T-cell (primary cell): ENCODE data around the gene KRT8. TPM values are rescaled to one million over a fixed set of nuclear protein-coding genes. Genes with fewer than 3 reads are reported as not detected.

ENCODE experiments used
- ATAC-seq, 4 experiments: fragments of 200-7000 bp in 3 of 4; fragments of 150-1000 bp in 1 of 4; cut with Tn5 transposase; replicated peaks in 1 of 4; 1 replicate in 3 of 4; 2 replicates in 1 of 4; pipeline ENCODE4 v1.10.0; 2021; ENCODE audit warnings: moderate library complexity in 3 of 4, mild to moderate bottlenecking in 2 of 4, moderate number of reproducible peaks in 1 of 4
- CTCF ChIA-PET, 2 donors: fragments of 300-600 bp; sonication (Branson Sonifier 250); formaldehyde crosslinking; loops; one replicate each; lab custom pipeline; 2022; ENCODE audit warnings: antibody characterized with exemption in 2 of 2; lab: Charles Lee
- POLR2A ChIA-PET, 2 donors: fragments of 300-600 bp; sonication (Branson Sonifier 250); formaldehyde crosslinking; loops; one replicate each; lab custom pipeline; 2022; ENCODE audit warnings: antibody characterized with exemption in 2 of 2; lab: Charles Lee
- DNase-seq, 35 experiments: peaks; one replicate each; pipeline versions ENCODE4 v3.0.0 to v3.0.0-alpha.2; 2013 to 2023
- H3K27ac ChIP-seq: one replicate; pipeline ENCODE4 v1.5.1; 2013; ENCODE audit warnings: low read length
- H3K27me3 ChIP-seq, 2 experiments: replicated peaks in 1 of 2; 1 replicate in 1 of 2; 2 replicates in 1 of 2; pipeline versions ENCODE4 v1.6.1 to v1.7.0; 2013; ENCODE audit warnings: low read length in 1 of 2, mixed read lengths in 1 of 2; ENCODE audit not compliant: control insufficient read depth in 2 of 2, insufficient read depth in 2 of 2; ENCODE audit errors: extremely low read depth in 1 of 2
- H3K36me3 ChIP-seq, 2 donors: 1 replicate in 1 of 2; 2 replicates in 1 of 2; pipeline versions ENCODE4 v1.6.1 to v1.7.0; 2013; ENCODE audit warnings: low read length in 1 of 2; ENCODE audit not compliant: control insufficient read depth in 2 of 2, insufficient read depth in 1 of 2; ENCODE audit errors: extremely low read depth in 1 of 2
- H3K4me1 ChIP-seq, 2 experiments: 1 replicate in 1 of 2; 2 replicates in 1 of 2; pipeline versions ENCODE4 v1.6.1 to v1.7.0; 2013; ENCODE audit warnings: low read length in 2 of 2, mixed read lengths in 1 of 2; ENCODE audit not compliant: insufficient read depth in 2 of 2, control insufficient read depth in 1 of 2; ENCODE audit errors: extremely low read depth in 1 of 2
- H3K4me3 ChIP-seq, 2 donors: 1 replicate in 1 of 2; 2 replicates in 1 of 2; pipeline versions ENCODE4 v1.5.1 to v1.7.0; 2013; ENCODE audit warnings: mild to moderate bottlenecking in 2 of 2, low read length in 1 of 2, moderate library complexity in 1 of 2; ENCODE audit not compliant: control insufficient read depth in 1 of 2; ENCODE audit errors: extremely low read depth in 1 of 2
- H3K9me3 ChIP-seq: 2 replicates; pipeline ENCODE4 v1.7.0; 2013
- H3K27ac Mint-ChIP-seq, 2 donors: one replicate each; pipeline ENCODE4 v1.8.0; 2020 to 2021; ENCODE audit warnings: mild to moderate bottlenecking in 2 of 2, mixed read lengths in 2 of 2
- H3K27me3 Mint-ChIP-seq, 2 donors: one replicate each; pipeline ENCODE4 v1.8.0; 2021 to 2022; ENCODE audit warnings: mixed read lengths in 2 of 2
- H3K36me3 Mint-ChIP-seq: one replicate; pipeline ENCODE4 v1.8.0; 2021; ENCODE audit warnings: mixed read lengths
- H3K4me1 Mint-ChIP-seq, 3 donors: one replicate each; pipeline ENCODE4 v1.8.0; 2020 to 2022; ENCODE audit warnings: mixed read lengths in 3 of 3, mild to moderate bottlenecking in 1 of 3
- H3K4me3 Mint-ChIP-seq, 3 donors: one replicate each; pipeline ENCODE4 v1.8.0; 2020 to 2022; ENCODE audit warnings: mild to moderate bottlenecking in 3 of 3, mixed read lengths in 3 of 3, moderate library complexity in 3 of 3
- H3K9me3 Mint-ChIP-seq, 3 donors: one replicate each; pipeline ENCODE4 v1.8.0; 2020 to 2022; ENCODE audit warnings: mixed read lengths in 3 of 3
- WGBS: methylation state at CpG from one replicate; pipeline ENCODE4 v1.1.5; 2013; ENCODE audit warnings: missing lambda C conversion rate; ENCODE audit not compliant: insufficient coverage; 5-methylcytosine and 5-hydroxymethylcytosine counted together
- total RNA-seq, 35 experiments: library from RNA in 6 of 35; stranded (reverse) in 6 of 35; fragments of 120-200 nt in 1 of 35; gene quantifications; one replicate each; pipeline versions ENCODE4 v1.2.1 to v1.2.4 and lab custom pipeline; 2013 to 2026

KRT8 gene
- total RNA-seq, 5 donors from 2014 or later (not counting 1 experiment from before 2014, with no cell fraction given) = 0.42 to 13.3 (median 8.0) TPM

- no peak for ATAC-seq
- Mint-ChIP-seq H3K4me3 (no peak overlapping the region), H3K27me3 (peaks cover 4 to 7% of the 10 kb centered on the region in 2 donors), H3K27ac (no peak overlapping the region), H3K36me3 (no peaks in the 10 kb centered on the region), H3K9me3 (no peaks in the 10 kb centered on the region), H3K4me1 (peaks cover 0 to 1% (median 0%) of the 10 kb centered on the region in 3 donors)
- H3K27ac ChIP-seq = no peak overlapping the region
- no peak for DNase-seq
- no peaks in the 10 kb centered on the region for H3K9me3 ChIP-seq
- no peaks in the 10 kb centered on the region for H3K36me3 ChIP-seq
- H3K4me1 ChIP-seq = no peaks in the 10 kb centered on the region
- WGBS = 76% methylated on average over 8 of the region's 9 CpGs
- ChIA-PET CTCF (no interaction called here), POLR2A (interaction anchor here in 1 of 2 donors (0.6 kb wide), 1 partner anchor 17 kb away, joined by 3 read pairs; no protein-coding TSS in a partner anchor)
- H3K4me3 ChIP-seq = no peak overlapping the region
- H3K27me3 ChIP-seq = peaks cover 0 to 18% of the 10 kb centered on the region in 2 experiments
Measured at GRCh38 chr12:52913431-52913821, 8.6 kb upstream of the KRT8 start.

DNA sequence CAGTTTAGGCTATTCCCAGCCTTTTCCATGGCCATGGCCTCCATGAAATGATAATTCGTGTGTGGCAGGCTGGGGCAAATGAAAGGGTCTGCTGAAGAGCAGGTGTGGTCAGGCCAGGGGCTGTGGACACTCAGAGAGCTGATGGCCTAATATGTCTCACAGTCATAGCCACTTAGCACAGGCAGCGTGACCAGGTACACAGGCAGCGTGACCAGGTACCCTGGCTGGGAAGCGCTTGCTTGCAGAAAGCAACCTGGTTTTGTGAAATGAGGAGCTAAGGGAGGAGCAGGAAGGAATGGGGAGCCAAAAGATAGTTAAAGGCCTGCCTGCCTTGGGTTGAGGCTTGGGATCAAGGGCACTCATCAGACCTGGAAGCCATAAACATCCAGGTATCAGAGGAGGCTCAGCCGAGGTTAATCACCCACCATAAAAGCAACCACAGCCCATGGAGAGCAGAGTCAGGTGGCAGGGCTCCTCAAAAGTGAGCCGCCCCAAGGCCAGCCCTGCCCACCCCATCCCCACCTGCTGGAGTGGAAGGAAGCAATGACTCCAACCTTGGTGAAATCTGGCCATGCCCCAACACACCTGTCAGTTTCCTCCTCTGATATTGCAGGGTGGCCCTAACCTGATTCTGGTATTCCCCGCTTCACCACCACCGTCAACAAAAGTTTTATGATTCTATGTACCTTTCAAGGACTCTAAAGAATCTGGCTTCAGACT, 8.0 kb upstream of the KRT8 start:
- H3K36me3 Mint-ChIP-seq = no peaks in the 10 kb centered on the region
- no peaks in the 10 kb centered on the region for H3K4me1 ChIP-seq

GRCh38 chr12:52910248-52910883, 5.5 kb upstream of the KRT8 start:
- Histone ChIP-seq H3K4me3 (no peak overlapping the region), H3K27me3 (peaks cover 0 to 11% of the 10 kb centered on the region in 2 experiments), H3K36me3 (no peaks in the 10 kb centered on the region), H3K27ac (no peak overlapping the region), H3K9me3 (no peaks in the 10 kb centered on the region), H3K4me1 (no peaks in the 10 kb centered on the region)
- Mint-ChIP-seq H3K27ac (no peak overlapping the region), H3K36me3 (no peaks in the 10 kb centered on the region), H3K27me3 (peaks cover 3 to 4% of the 10 kb centered on the region in 2 donors), H3K9me3 (no peaks in the 10 kb centered on the region), H3K4me1 (peaks cover 0 to 1% (median 0%) of the 10 kb centered on the region in 3 donors), H3K4me3 (no peak overlapping the region)
- CTCF ChIA-PET = interaction anchor here in 1 of 2 donors (0.5 kb wide), 2 partner anchors 29 to 52 kb away, joined by 4 read pairs; no protein-coding TSS in a partner anchor
- no peak for ATAC-seq
- POLR2A ChIA-PET = no interaction called here
- no peak for DNase-seq
- WGBS = 90% methylated on average over 2 of the region's 10 CpGs

More for the DNA sequence above, 8.0 kb upstream of the KRT8 start:
- H3K27ac ChIP-seq = no peak overlapping the region
- H3K27me3 Mint-ChIP-seq = peaks cover 4 to 7% of the 10 kb centered on the region in 2 donors
- DNase-seq (no peak), ATAC-seq (no peak)
- no peaks in the 10 kb centered on the region for H3K36me3 ChIP-seq
- no peaks in the 10 kb centered on the region for H3K9me3 Mint-ChIP-seq
- ChIA-PET CTCF (no interaction called here), POLR2A (interaction anchor here in 1 of 2 donors (0.6 kb wide), 1 partner anchor 18 kb away, joined by 3 read pairs; no protein-coding TSS in a partner anchor)
- H3K4me3 Mint-ChIP-seq = no peak overlapping the region
- H3K27me3 ChIP-seq = peaks cover 0 to 15% of the 10 kb centered on the region in 2 experiments
- H3K9me3 ChIP-seq = no peaks in the 10 kb centered on the region
- 90% methylated on average over 2 of the region's 8 CpGs for WGBS
- H3K4me3 ChIP-seq = no peak overlapping the region
- peaks cover 0 to 1% (median 0%) of the 10 kb centered on the region in 3 donors for H3K4me1 Mint-ChIP-seq
- no peak overlapping the region for H3K27ac Mint-ChIP-seq

DNA sequence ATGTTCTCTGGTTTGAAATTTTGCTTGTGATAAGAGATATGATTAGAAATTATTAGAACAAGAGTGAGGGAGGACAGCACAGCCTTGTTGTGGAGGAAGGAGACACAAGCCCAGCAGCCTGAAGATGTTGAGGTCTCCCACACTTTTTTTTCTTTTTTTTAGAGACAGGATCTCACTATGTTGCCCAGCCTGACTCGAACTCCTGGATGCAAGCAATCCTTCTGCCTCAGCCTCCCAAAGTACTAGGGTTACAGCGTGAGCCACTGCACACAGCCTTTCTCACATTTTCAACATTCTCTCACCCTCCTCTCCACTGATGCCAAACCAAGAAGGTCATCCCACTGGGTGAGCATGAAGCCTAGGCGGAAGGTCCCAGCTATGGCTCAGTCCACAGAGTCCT, 4.9 kb upstream of the KRT8 start:
- Histone ChIP-seq H3K27ac (no peak overlapping the region), H3K4me1 (no peaks in the 10 kb centered on the region), H3K27me3 (peaks cover 0 to 11% of the 10 kb centered on the region in 2 experiments), H3K4me3 (no peak overlapping the region), H3K36me3 (no peaks in the 10 kb centered on the region), H3K9me3 (no peaks in the 10 kb centered on the region)
- WGBS = 83% methylated on average over 3 of the region's 3 CpGs
- no peak overlapping the region for H3K4me3 Mint-ChIP-seq
- no peak for DNase-seq
- ChIA-PET POLR2A (no interaction called here), CTCF (interaction anchor here (1.2 to 1.4 kb wide), 2 partner anchors 25 to 71 kb away, joined by 3 read pairs; no protein-coding TSS in a partner anchor)
- H3K27me3 Mint-ChIP-seq = peaks cover 2 to 3% of the 10 kb centered on the region in 2 donors
- peaks cover 0 to 1% (median 0%) of the 10 kb centered on the region in 3 donors for H3K4me1 Mint-ChIP-seq
- H3K9me3 Mint-ChIP-seq = no peaks in the 10 kb centered on the region
- no peak for ATAC-seq
- no peak overlapping the region for H3K27ac Mint-ChIP-seq
- H3K36me3 Mint-ChIP-seq = no peaks in the 10 kb centered on the region

DNA sequence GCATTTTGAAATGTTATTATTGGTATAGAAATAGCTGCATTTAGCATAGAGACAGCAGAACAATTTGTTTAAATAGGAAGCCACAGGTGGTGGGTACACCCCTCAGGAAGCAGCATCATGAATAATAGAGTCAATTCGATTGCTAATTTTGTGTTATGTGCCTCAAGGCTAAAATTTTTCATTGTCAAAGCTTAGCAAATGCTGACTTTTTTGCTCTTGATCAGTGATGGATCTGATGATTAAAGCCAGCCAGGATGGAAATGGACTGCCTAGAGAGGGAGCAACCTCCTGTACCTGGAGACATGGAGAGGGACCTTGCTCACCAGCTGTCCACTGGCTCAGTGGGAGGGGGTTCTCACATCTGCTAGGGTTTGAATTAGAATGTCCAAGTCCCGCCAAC, 4.5 kb upstream of the KRT8 start:
- H3K9me3 Mint-ChIP-seq = no peaks in the 10 kb centered on the region
- no peak overlapping the region for H3K27ac Mint-ChIP-seq
- no peak for ATAC-seq
- H3K9me3 ChIP-seq = no peaks in the 10 kb centered on the region
- no peak for DNase-seq
- H3K36me3 ChIP-seq = no peaks in the 10 kb centered on the region
- WGBS = 0% methylated on average over 1 of the region's 2 CpGs
- peaks cover 0 to 1% (median 0%) of the 10 kb centered on the region in 3 donors for H3K4me1 Mint-ChIP-seq
- H3K36me3 Mint-ChIP-seq = no peaks in the 10 kb centered on the region
- no peak overlapping the region for H3K4me3 Mint-ChIP-seq
- ChIA-PET POLR2A (no interaction called here), CTCF (interaction anchor here (1.2 to 1.4 kb wide), 2 partner anchors 25 to 72 kb away, joined by 3 read pairs; no protein-coding TSS in a partner anchor)
- no peak overlapping the region for H3K4me3 ChIP-seq
- peaks cover 0 to 12% of the 10 kb centered on the region in 2 experiments for H3K27me3 ChIP-seq
- no peaks in the 10 kb centered on the region for H3K27me3 Mint-ChIP-seq
- no peak overlapping the region for H3K27ac ChIP-seq
- no peaks in the 10 kb centered on the region for H3K4me1 ChIP-seq

- H3K4me1 ChIP-seq = peaks cover 0 to 10% of the 10 kb centered on the region in 2 experiments
- CTCF ChIA-PET = interaction anchor here in 1 of 2 donors (0.6 kb wide), 1 partner anchor 70 kb away, joined by 3 read pairs; no protein-coding TSS in a partner anchor
- Mint-ChIP-seq H3K27me3 (no peaks in the 10 kb centered on the region), H3K4me1 (peaks cover 7 to 9% (median 8%) of the 10 kb centered on the region in 3 donors), H3K4me3 (no peak overlapping the region), H3K36me3 (no peaks in the 10 kb centered on the region), H3K27ac (no peak overlapping the region), H3K9me3 (no peaks in the 10 kb centered on the region)
- ATAC-seq (no peak), DNase-seq (no peak)
- no peak overlapping the region for H3K27ac ChIP-seq
- POLR2A ChIA-PET = interaction anchor here in 1 of 2 donors (0.6 to 0.7 kb wide), 2 partner anchors 178 to 1412 kb away, joined by 3 to 4 read pairs; no protein-coding TSS in a partner anchor
- no peak overlapping the region for H3K4me3 ChIP-seq
- no peaks in the 10 kb centered on the region for H3K36me3 ChIP-seq
- 33% methylated on average over 1 of the region's 7 CpGs for WGBS
- peaks cover 0 to 20% of the 10 kb centered on the region in 2 experiments for H3K27me3 ChIP-seq
- no peaks in the 10 kb centered on the region for H3K9me3 ChIP-seq
Measured at GRCh38 chr12:52907092-52907810, 2.4 kb upstream of the KRT8 start.
